Stimulated activated CD8-positive, alpha-beta memory T cell treated with anti-CD3 and anti-CD28 coated beads, Interleukin-7, amount 100 ng/mL, for 4 hours (primary cell): ENCODE measurements around the gene CDCA3.
"Not testable (repeated sequence)": the region's sequence is repeated elsewhere in the genome, so short reads cannot be mapped to it uniquely, and the experiment has no call there.

Source experiments
- DNase-seq, 2 donors: peaks; one replicate each; pipeline ENCODE4 v3.0.0-alpha.2; 2020; ENCODE audit warnings: low read depth in 2 of 2

CDCA3 gene

GRCh38 chr12:6851153-6851920 lies at the start of gene CDCA3:
Gene CDCA3, minus strand, starts transcription at chr12:6851286. Its CDS starts 334 bp downstream, at chr12:6850952.
- peak; percentile 83 to 91 for DNase-seq

- peak in 1 of 2 donors; percentile 33 for DNase-seq
Measured at GRCh38 chr12:6899837-6900519, 48.9 kb upstream of the CDCA3 start.

- no peak for DNase-seq
Measured at GRCh38 chr12:6899427-6899826, 48.3 kb upstream of the CDCA3 start.

GRCh38 chr12:6896846-6897435 lies 45.9 kb upstream of the CDCA3 start:
- DNase-seq, result no peak

GRCh38 chr12:6894321-6894720 lies 43.2 kb upstream of the CDCA3 start:
- no peak for DNase-seq

GRCh38 chr12:6892683-6893082 lies 41.6 kb upstream of the CDCA3 start:
- not testable (repeated sequence) for DNase-seq

- no peak for DNase-seq
Measured at GRCh38 chr12:6891646-6892001, 40.5 kb upstream of the CDCA3 start.

- peak; percentile 95 to 99 for DNase-seq
Measured at GRCh38 chr12:6890789-6891645, 39.9 kb upstream of the CDCA3 start.

GRCh38 chr12:6889775-6890573 lies 38.9 kb upstream of the CDCA3 start:
- not testable (repeated sequence) for DNase-seq

- DNase-seq, result not testable (repeated sequence)
Measured at GRCh38 chr12:6888794-6889193, 37.7 kb upstream of the CDCA3 start.

- no peak for DNase-seq
Measured at GRCh38 chr12:6888360-6888759, 37.3 kb upstream of the CDCA3 start.

- DNase-seq, result no peak
Measured at GRCh38 chr12:6887460-6887859, 36.4 kb upstream of the CDCA3 start.

- DNase-seq, result not testable (repeated sequence)
Measured at GRCh38 chr12:6886206-6886999, 35.3 kb upstream of the CDCA3 start.

GRCh38 chr12:6884539-6884938 lies 33.5 kb upstream of the CDCA3 start:
- no peak for DNase-seq

- no peak for DNase-seq
Measured at GRCh38 chr12:6883683-6884082, 32.6 kb upstream of the CDCA3 start.

GRCh38 chr12:6883252-6883651 lies 32.2 kb upstream of the CDCA3 start:
- DNase-seq, result no peak

GRCh38 chr12:6879824-6880223 lies 28.7 kb upstream of the CDCA3 start:
- DNase-seq, result not testable (repeated sequence)

GRCh38 chr12:6874015-6874368 lies 22.9 kb upstream of the CDCA3 start:
- not testable (repeated sequence) for DNase-seq

- peak; percentile 96 to 100 for DNase-seq
Measured at GRCh38 chr12:6873094-6874014, 22.3 kb upstream of the CDCA3 start, which contains the start of gene SPSB2. Gene SPSB2, minus strand, starts transcription at chr12:6873303. Its CDS starts 402 bp downstream, at chr12:6872901.
